GM12865 (cell line): ENCODE measurements around the gene CHST15.

Source experiments
- DNase-seq: peaks from one replicate; pipeline ENCODE4 v3.0.0; 2010; ENCODE audit warnings: low read depth
- H3K4me3 ChIP-seq: 2 replicates; pipeline ENCODE4 v1.5.1; 2011; ENCODE audit warnings: mild to moderate bottlenecking, low read depth, low read length, control low read depth
- TF ChIP-seq, protein P1 (sequence below): IDR thresholded peaks from 2 replicates; pipeline ENCODE4 v1.5.1; 2011; ENCODE audit warnings: low read length, control low read depth, low read depth, inconsistent platforms; ENCODE audit not compliant: insufficient read depth; ENCODE audit errors: missing control alignments

The CHST15 gene

DNA sequence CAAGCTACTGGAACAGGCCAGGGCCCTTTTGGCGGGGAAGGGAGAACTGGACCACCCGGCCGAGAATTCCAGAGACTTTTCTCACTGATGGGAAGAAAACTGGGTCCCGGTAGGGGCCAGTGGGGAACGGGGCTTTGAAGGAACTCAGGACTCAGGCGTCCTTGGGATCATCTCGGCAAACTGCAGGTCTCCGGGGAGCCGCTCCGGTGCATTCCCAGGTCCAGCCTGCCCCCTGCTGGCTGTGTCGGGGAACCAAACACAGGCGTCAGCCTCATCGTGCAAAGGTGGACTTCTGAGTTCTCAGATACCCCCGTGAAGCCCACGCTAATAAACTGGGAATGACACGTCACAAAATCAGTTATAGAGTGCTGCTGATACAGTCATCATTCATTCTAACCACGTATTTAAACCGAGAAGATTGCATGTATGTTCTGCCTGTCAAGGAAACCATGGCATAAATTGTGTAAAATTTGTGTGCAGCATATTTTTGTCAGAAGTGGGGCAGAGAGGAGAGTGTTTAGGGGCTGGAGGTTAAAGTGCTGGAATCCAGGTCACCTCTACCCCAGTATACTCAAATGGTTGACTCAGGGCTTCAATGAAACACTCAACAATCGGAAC, 125.7 kb downstream of the CHST15 start:
- peak; percentile 61 for DNase-seq
- TF ChIP-seq, protein P1, sequence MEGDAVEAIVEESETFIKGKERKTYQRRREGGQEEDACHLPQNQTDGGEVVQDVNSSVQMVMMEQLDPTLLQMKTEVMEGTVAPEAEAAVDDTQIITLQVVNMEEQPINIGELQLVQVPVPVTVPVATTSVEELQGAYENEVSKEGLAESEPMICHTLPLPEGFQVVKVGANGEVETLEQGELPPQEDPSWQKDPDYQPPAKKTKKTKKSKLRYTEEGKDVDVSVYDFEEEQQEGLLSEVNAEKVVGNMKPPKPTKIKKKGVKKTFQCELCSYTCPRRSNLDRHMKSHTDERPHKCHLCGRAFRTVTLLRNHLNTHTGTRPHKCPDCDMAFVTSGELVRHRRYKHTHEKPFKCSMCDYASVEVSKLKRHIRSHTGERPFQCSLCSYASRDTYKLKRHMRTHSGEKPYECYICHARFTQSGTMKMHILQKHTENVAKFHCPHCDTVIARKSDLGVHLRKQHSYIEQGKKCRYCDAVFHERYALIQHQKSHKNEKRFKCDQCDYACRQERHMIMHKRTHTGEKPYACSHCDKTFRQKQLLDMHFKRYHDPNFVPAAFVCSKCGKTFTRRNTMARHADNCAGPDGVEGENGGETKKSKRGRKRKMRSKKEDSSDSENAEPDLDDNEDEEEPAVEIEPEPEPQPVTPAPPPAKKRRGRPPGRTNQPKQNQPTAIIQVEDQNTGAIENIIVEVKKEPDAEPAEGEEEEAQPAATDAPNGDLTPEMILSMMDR: peak; percentile 92
- H3K4me3 ChIP-seq: no peak overlapping the region

DNA sequence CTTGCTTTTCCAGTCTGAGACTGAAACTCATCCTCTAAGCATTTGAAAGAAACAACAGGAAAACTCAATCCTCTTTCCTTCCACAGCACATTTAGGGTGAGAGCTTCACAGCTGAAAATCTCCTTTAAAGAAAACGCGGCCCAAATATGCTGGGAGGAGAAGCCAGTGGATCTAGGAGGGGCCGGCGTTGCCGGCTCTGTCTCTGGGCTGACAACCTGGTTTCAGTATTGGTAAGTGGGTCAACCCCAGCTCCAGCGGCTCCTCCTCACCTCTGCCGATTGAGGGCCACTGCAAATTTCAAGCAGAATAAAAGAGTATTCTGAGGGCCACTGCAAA, 126.5 kb downstream of the CHST15 start:
- H3K4me3 ChIP-seq: no peak overlapping the region
- DNase-seq: no peak
- TF ChIP-seq, protein P1: no peak

DNA sequence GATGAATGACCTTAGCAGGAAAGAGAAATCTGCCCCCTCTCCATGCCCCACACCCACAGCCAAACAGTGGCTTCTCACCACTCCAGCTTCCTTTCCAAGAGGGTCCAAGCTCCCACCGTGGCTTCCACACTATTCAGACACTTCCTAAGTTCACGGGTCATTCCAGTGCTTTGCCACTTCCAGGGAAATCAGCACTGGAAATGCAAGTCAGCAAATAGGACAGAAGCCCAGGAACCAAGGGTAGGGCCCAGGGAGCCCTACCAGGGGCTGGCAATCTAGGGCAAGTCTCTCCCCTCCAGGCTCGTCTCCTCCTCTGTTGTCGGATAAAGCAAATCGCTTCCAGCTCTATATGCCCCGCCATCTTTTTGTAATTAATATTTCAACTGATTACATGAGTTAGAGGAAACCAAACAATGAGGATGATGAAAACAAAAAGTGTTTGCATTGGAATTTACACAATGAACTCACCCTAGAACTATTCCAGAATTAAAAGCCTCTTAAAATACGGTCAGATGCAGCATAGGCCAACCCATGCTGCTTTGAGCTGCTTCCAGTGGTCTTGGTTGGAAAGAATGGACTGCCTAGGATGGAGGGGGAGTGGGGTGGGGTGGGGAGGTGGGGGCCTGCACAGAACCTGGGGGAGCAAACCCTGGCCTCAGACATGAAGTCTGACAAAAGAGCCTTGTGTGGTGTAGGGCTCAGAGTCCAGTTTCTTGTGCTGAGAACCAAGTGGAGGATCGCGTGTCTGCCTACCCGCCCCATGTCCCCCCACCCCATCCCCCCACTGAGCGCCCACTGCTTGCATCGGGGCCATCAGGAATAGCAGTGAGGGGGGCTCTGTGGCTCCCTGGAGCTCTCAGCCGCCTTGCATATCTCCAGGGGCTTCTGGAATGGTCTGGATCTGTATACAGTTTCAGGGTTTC, 127.2 kb downstream of the CHST15 start:
- H3K4me3 ChIP-seq: no peak overlapping the region
- TF ChIP-seq, protein P1: no peak

DNA sequence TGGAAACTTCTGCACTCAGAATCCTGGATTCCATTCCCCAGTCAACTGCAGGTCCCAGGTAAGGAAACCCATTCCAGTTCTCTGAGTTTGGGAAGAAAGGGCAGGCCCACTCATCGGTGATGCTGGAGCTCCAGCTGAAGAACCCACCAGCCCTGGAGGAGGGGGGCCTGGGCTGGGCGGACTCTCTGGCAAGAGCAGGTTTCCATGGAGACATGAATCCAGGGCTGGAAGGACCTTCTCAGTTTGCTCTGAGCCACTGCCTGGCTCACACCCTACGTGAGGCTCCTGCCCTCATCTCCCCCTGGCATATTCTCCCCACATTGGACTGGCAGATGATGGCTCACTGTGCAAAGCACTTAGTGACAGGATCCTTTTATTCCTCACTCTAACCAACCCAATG, 128.4 kb downstream of the CHST15 start:
- TF ChIP-seq, protein P1: no peak
- H3K4me3 ChIP-seq: no peak overlapping the region
- DNase-seq: no peak

More for the DNA sequence above, 127.2 kb downstream of the CHST15 start:
- DNase-seq: no peak

DNA sequence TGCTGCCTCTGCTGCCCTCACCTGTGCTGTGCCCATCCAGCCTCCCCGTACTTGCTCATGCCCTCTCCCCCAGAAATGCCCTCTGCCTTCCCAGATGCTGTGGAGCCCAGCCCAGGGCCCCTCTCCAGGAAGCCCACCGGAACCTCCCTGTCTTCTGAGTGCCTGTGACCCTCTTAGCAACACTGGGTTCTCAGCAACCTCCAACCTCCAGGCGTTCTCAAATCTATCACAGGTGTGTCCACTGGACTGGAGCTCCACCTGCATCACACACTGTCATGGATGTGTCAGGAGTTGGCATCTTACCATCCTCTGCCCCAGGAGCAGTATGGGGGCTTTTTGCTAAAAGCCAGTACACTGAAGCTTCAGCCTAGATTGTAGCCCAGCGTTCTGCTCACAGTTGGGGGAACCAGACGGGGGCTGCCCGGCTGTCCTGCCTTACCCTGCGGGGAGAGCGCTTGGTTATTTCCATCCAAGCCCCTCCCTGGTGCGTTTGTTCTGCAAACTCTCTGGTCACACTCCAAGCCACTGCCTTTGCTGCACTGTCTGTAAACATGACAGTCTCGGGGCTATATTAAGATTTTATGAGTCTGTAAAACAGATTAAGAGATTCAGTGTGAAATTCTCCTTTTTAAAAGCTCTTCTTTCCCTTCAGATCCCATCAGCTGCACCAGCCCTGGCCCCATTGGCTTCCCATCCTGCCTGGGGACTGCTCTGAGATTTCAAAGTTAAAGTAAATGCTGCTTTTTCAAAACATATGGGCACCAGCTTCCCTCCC, 130.5 kb downstream of the CHST15 start:
- TF ChIP-seq, protein P1: no peak
- DNase-seq: no peak
- H3K4me3 ChIP-seq: no peak overlapping the region

DNA sequence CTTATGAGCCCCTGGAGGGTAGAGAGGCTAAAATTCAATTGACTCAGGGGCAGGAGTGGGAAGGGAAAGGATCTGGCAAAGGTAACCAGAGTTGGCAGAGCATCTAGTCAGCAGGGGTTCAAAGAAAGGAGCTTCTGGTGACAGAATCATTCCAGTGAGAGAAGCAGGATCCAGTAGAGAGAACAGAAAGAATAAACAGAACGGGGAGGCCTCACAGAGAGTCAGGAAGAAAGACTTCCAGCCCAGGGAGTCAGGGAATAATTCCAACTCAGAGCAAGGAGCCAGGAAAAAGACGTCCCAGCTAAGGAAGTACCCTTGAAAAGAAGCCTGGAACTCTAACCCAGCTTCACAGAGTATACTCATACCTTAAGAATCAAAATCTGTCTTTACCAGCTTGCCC, 135.2 kb downstream of the CHST15 start:
- H3K4me3 ChIP-seq: no peak overlapping the region
- DNase-seq: no peak
- TF ChIP-seq, protein P1: no peak
